Measurements from ENCODE around the gene PLEKHB2.

- no peak for TF ChIP-seq CTCF (IDR thresholded peaks at IDR 0.05)
- TF ChIP-seq ZFX (IDR thresholded peaks at IDR 0.05; ENCODE audit: borderline replicate concordance): no peak
Observed at GRCh38 chr2:131056204-131056931, 48.8 kb upstream of the PLEKHB2 start.
